B cell (primary cell): ENCODE results near the gene DAPP1. TPM values are rescaled to one million over a fixed set of nuclear protein-coding genes. Genes with fewer than 3 reads are reported as not detected.

Experiments
- ATAC-seq: fragments of 200-7000 bp; cut with Tn5 transposase; one replicate; pipeline ENCODE4 v1.10.0; 2021; ENCODE audit warnings: low read depth, mild to moderate bottlenecking, moderate number of reproducible peaks, moderate library complexity
- CTCF ChIA-PET: fragments of 350-600 bp; sonication (Branson Sonifier 250); formaldehyde crosslinking; loops from one replicate; lab custom pipeline; 2021; ENCODE audit warnings: antibody characterized with exemption, inconsistent platforms; lab: Charles Lee
- POLR2A ChIA-PET: fragments of 350-600 bp; sonication (Branson Sonifier 250); formaldehyde crosslinking; loops from one replicate; lab custom pipeline; 2021; ENCODE audit warnings: antibody characterized with exemption; lab: Charles Lee
- DNase-seq: peaks from one replicate; pipeline ENCODE4 v3.0.0; 2013
- H2AFZ ChIP-seq: 2 replicates; pipeline ENCODE4 v1.6.1; 2012; ENCODE audit warnings: mild to moderate bottlenecking, low read depth, low read length; ENCODE audit not compliant: insufficient read depth, poor library complexity, severe bottlenecking
- H3K27ac ChIP-seq, 2 donors: 1 replicate in 1 of 2; 2 replicates in 1 of 2; pipeline ENCODE4 v1.5.1; 2012 to 2013; ENCODE audit warnings: low read length in 2 of 2, mild to moderate bottlenecking in 2 of 2, moderate library complexity in 1 of 2
- H3K27me3 ChIP-seq, 4 experiments: fragments of 200-600 bp in 1 of 4; sonication (generic) in 1 of 4; replicated peaks in 1 of 4; 1 replicate in 2 of 4; 2 replicates in 2 of 4; pipeline versions ENCODE4 v1.6.1 to v1.7.0; 2013 to 2016; ENCODE audit warnings: low read length in 3 of 4, mild to moderate bottlenecking in 2 of 4, mixed read lengths in 1 of 4, moderate library complexity in 1 of 4; ENCODE audit not compliant: insufficient read depth in 4 of 4, control insufficient read depth in 3 of 4; ENCODE audit errors: control extremely low read depth in 1 of 4
- H3K36me3 ChIP-seq, 2 experiments: replicated peaks in 1 of 2; 1 replicate in 1 of 2; 2 replicates in 1 of 2; pipeline versions ENCODE4 v1.6.1 to v1.7.1; 2013; ENCODE audit warnings: low read length in 1 of 2; ENCODE audit not compliant: insufficient read depth in 2 of 2, control insufficient read depth in 1 of 2; ENCODE audit errors: control extremely low read depth in 1 of 2, extremely low read depth in 1 of 2
- H3K4me1 ChIP-seq, 2 donors: fragments of 200-600 bp in 1 of 2; sonication (generic) in 1 of 2; 1 replicate in 1 of 2; 2 replicates in 1 of 2; pipeline versions ENCODE4 v1.5.1 to v1.6.1; 2013 to 2017; ENCODE audit warnings: low read length in 2 of 2; ENCODE audit not compliant: control insufficient read depth in 2 of 2, insufficient read depth in 2 of 2
- H3K4me2 ChIP-seq: replicated peaks from 2 replicates; pipeline ENCODE3; 2012; ENCODE audit warnings: mild to moderate bottlenecking, low read depth, low read length; ENCODE audit not compliant: poor library complexity, severe bottlenecking
- H3K4me3 ChIP-seq, 5 experiments: fragments of 200-600 bp in 1 of 5; sonication (generic) in 1 of 5; 1 replicate in 3 of 5; 2 replicates in 2 of 5; pipeline versions ENCODE4 v1.5.1 to v1.7.0; 2011 to 2016; ENCODE audit warnings: low read length in 4 of 5, mild to moderate bottlenecking in 4 of 5, low read depth in 2 of 5, control low read depth in 1 of 5, moderate library complexity in 1 of 5; ENCODE audit not compliant: insufficient read depth in 1 of 5; ENCODE audit errors: control extremely low read depth in 1 of 5, extremely low read depth in 1 of 5
- H3K79me2 ChIP-seq: fragments of 200-600 bp; sonication (generic); one replicate; pipeline ENCODE4 v1.6.0; 2016; ENCODE audit warnings: low read length; ENCODE audit not compliant: control insufficient read depth, insufficient read depth
- H3K9ac ChIP-seq: fragments of 200-600 bp; sonication (generic); 2 replicates; pipeline ENCODE4 v1.6.1; 2017; ENCODE audit warnings: mild to moderate bottlenecking, low read length, moderate library complexity
- H3K9me3 ChIP-seq, 3 donors: one replicate each; pipeline versions ENCODE4 v1.6.1 to v1.7.1; 2013; ENCODE audit warnings: low read length in 2 of 3; ENCODE audit not compliant: control insufficient read depth in 2 of 3, insufficient read depth in 1 of 3; ENCODE audit errors: control extremely low read depth in 1 of 3
- H4K20me1 ChIP-seq: 2 replicates; pipeline ENCODE4 v1.6.0; 2012; ENCODE audit warnings: mild to moderate bottlenecking, low read length; ENCODE audit not compliant: insufficient read depth, control insufficient read depth, poor library complexity, severe bottlenecking
- H3K27ac Mint-ChIP-seq: one replicate; pipeline ENCODE4 v1.8.0; 2021; ENCODE audit warnings: mixed read lengths
- H3K27me3 Mint-ChIP-seq: one replicate; pipeline ENCODE4 v1.8.0; 2021; ENCODE audit warnings: mixed read lengths
- H3K4me1 Mint-ChIP-seq: one replicate; pipeline ENCODE4 v1.8.0; 2021; ENCODE audit warnings: mixed read lengths
- H3K4me3 Mint-ChIP-seq: one replicate; pipeline ENCODE4 v1.8.0; 2021; ENCODE audit warnings: mixed read lengths
- H3K9me3 Mint-ChIP-seq: one replicate; pipeline ENCODE4 v1.8.0; 2022; ENCODE audit warnings: mixed read lengths; ENCODE audit not compliant: insufficient read depth
- EZH2 ChIP-seq: IDR thresholded peaks from 2 replicates; pipeline ENCODE4 v1.6.1; 2012; ENCODE audit warnings: borderline replicate concordance, low read depth, mild to moderate bottlenecking, moderate library complexity, low read length; ENCODE audit not compliant: insufficient read depth, poor library complexity, severe bottlenecking
- WGBS: methylation state at CpG from one replicate; pipeline ENCODE4 v1.1.5; 2013; ENCODE audit warnings: missing lambda C conversion rate; ENCODE audit not compliant: insufficient coverage; 5-methylcytosine and 5-hydroxymethylcytosine counted together
- intact Hi-C: fragments of 100-400 bp; cut with micrococcal nuclease; formaldehyde crosslinking; loops from one replicate; pipeline ENCODE4 v1.10.0; 2022
- polyA plus RNA-seq: library from polyadenylated mRNA; depleted of rRNA; stranded (reverse); fragments of >200 nt; gene quantifications from 2 replicates; pipeline ENCODE4 v1.2.3, GENCODE V29; 2012
- total RNA-seq, 2 donors: library from RNA; stranded (reverse); fragments of 120-200 nt in 1 of 2; gene quantifications; 1 replicate in 1 of 2; 2 replicates in 1 of 2; pipeline versions ENCODE4 v1.2.3 to v1.2.4, GENCODE V29; 2013 to 2022
- TF ChIP-seq, protein P1 (sequence below): fragments of 200-600 bp; IDR thresholded peaks from one replicate; pipeline ENCODE4 v1.8.0; 2022; ENCODE audit warnings: antibody characterized with exemption, mild to moderate bottlenecking

Gene DAPP1
- total and polyA plus RNA-seq, 2 donors (not counting 1 experiment from before 2014, with no cell fraction given) = 82.5 to 166 TPM

DNA sequence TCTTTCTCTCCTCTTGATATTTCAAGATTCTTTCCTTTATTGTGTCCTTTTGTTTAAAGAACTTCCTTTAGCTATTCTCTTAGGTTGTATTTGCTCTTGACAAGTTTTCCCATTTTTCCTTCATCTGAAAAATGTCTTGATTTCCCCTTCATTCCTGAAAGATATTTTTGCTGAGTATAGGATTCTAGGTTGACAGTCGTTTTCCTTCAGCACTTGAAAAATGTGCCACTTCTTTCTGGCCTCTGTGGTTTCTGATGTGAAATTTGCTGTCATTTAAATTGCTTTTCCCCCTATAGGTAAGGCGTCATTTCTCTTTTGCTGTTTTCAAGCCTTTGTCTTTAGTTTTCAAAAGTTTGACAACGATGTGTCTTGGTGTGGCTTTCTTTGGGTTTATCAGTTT is 100.9 kb downstream of the DAPP1 start:
- Histone ChIP-seq H3K36me3 (peaks cover 8 to 39% of the 10 kb centered on the region in 2 experiments), H3K27ac (no peak overlapping the region), H2AFZ (no peak overlapping the region), H3K4me1 (no peaks in the 10 kb centered on the region), H3K9ac (no peak overlapping the region), H3K27me3 (no peaks in the 10 kb centered on the region), H3K9me3 (peaks cover 0 to 11% (median 9%) of the 10 kb centered on the region in 3 donors), H4K20me1 (no peaks in the 10 kb centered on the region), H3K4me3 (no peak overlapping the region), H3K4me2 (no peak overlapping the region), H3K79me2 (peaks cover 7% of the 10 kb centered on the region)
- no CpG with 5 or more reads among the region's 3 CpGs for WGBS
- H3K4me1 Mint-ChIP-seq = no peaks in the 10 kb centered on the region
- no peak overlapping the region for H3K27ac Mint-ChIP-seq
- no peak for TF ChIP-seq EZH2
- TF ChIP-seq, protein P1, sequence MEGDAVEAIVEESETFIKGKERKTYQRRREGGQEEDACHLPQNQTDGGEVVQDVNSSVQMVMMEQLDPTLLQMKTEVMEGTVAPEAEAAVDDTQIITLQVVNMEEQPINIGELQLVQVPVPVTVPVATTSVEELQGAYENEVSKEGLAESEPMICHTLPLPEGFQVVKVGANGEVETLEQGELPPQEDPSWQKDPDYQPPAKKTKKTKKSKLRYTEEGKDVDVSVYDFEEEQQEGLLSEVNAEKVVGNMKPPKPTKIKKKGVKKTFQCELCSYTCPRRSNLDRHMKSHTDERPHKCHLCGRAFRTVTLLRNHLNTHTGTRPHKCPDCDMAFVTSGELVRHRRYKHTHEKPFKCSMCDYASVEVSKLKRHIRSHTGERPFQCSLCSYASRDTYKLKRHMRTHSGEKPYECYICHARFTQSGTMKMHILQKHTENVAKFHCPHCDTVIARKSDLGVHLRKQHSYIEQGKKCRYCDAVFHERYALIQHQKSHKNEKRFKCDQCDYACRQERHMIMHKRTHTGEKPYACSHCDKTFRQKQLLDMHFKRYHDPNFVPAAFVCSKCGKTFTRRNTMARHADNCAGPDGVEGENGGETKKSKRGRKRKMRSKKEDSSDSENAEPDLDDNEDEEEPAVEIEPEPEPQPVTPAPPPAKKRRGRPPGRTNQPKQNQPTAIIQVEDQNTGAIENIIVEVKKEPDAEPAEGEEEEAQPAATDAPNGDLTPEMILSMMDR = no peak
- intact Hi-C loops = no loop called here
- no peak overlapping the region for H3K4me3 Mint-ChIP-seq
- no peak for DNase-seq
- no peaks in the 10 kb centered on the region for H3K27me3 Mint-ChIP-seq
- ATAC-seq = no peak
- ChIA-PET CTCF (no interaction called here), POLR2A (interaction anchor here (0.6 kb wide), 1 partner anchor 1857 kb away, joined by 5 read pairs; no protein-coding TSS in a partner anchor)
- peaks cover 7% of the 10 kb centered on the region for H3K9me3 Mint-ChIP-seq

DNA sequence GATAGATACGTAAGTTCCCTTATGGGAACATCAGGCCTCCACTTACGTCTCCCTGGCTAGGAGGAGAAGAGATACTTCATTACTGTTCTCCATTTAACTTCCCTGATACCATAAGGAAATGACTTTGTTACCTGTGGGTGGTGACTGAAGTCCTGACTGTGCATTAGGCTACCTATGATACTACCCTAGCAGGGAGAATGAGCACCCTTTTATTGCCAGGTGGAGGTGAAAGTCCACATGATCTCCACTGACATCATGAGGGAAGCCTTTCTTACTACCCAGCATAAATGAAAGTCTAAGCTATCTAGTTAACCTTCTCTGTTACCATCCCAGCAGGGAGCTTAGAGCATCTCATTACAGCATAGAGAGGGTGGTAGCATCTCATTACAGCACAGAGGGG is 102.0 kb downstream of the DAPP1 start:
- WGBS = no CpG with 5 or more reads among the region's 2 CpGs
- no peaks in the 10 kb centered on the region for H3K27me3 ChIP-seq
- H3K9me3 ChIP-seq = peaks cover 0 to 11% (median 9%) of the 10 kb centered on the region in 3 donors
- intact Hi-C loops = no loop called here
- H3K4me1 ChIP-seq = no peaks in the 10 kb centered on the region
- no peak overlapping the region for H3K27ac ChIP-seq
- H3K27ac Mint-ChIP-seq = no peak overlapping the region
- POLR2A ChIA-PET = no interaction called here
- TF ChIP-seq EZH2 = no peak
- TF ChIP-seq, protein P1 = no peak
- H3K79me2 ChIP-seq = peaks cover 7% of the 10 kb centered on the region
- H3K4me3 ChIP-seq = no peak overlapping the region
- no peak overlapping the region for H2AFZ ChIP-seq
- H3K27me3 Mint-ChIP-seq = no peaks in the 10 kb centered on the region
- no peak for ATAC-seq
- no peak overlapping the region for H3K4me2 ChIP-seq
- H4K20me1 ChIP-seq = no peaks in the 10 kb centered on the region
- CTCF ChIA-PET = interaction anchor here (1.1 kb wide), 1 partner anchor 30 kb away, joined by 3 read pairs; no protein-coding TSS in a partner anchor
- H3K9me3 Mint-ChIP-seq = peaks cover 7% of the 10 kb centered on the region
- H3K4me3 Mint-ChIP-seq = no peak overlapping the region
- peaks cover 9 to 41% of the 10 kb centered on the region in 2 experiments for H3K36me3 ChIP-seq
- no peak overlapping the region for H3K9ac ChIP-seq
- DNase-seq = no peak
- no peaks in the 10 kb centered on the region for H3K4me1 Mint-ChIP-seq

Other genes starting within 250 kb of the DAPP1 start
- 0.44 TPM in 1 of 2 replicates, not detected in the other for gene MTTP, start 242.0 kb upstream of the DAPP1 start, total RNA-seq
- 0.03 TPM in 1 of 2 replicates, not detected in the other for gene MTTP, start 242.0 kb upstream of the DAPP1 start, polyA plus RNA-seq
- not detected in 2 replicates for gene C4orf54, start 159.0 kb upstream of the DAPP1 start, total RNA-seq
- gene C4orf54, start 159.0 kb upstream of the DAPP1 start, polyA plus RNA-seq = not detected in 2 replicates
- gene LAMTOR3, start 77.6 kb downstream of the DAPP1 start, total RNA-seq = 18.0 and 20.1 TPM in 2 replicates
- 8.0 and 15.3 TPM in 2 replicates for gene LAMTOR3, start 77.6 kb downstream of the DAPP1 start, polyA plus RNA-seq
- gene DNAJB14, start 129.8 kb downstream of the DAPP1 start, total RNA-seq = 64.9 and 73.4 TPM in 2 replicates
- gene DNAJB14, start 129.8 kb downstream of the DAPP1 start, polyA plus RNA-seq = 14.4 and 14.7 TPM in 2 replicates
- 93.2 and 95.9 TPM in 2 replicates for gene H2AZ1, start 133.4 kb downstream of the DAPP1 start, total RNA-seq
- 105 and 164 TPM in 2 replicates for gene H2AZ1, start 133.4 kb downstream of the DAPP1 start, polyA plus RNA-seq